CD14-positive monocyte (primary cell): ENCODE data around the gene TCTN1. TPM values are rescaled to one million over a fixed set of nuclear protein-coding genes. Genes with fewer than 3 reads are reported as not detected.

Source experiments
- DNase-seq, 3 donors: peaks; one replicate each; pipeline ENCODE4 v3.0.0-alpha.2; 2011 to 2022
- H2AFZ ChIP-seq: 2 replicates; pipeline ENCODE4 v1.6.0; 2012; ENCODE audit warnings: mild to moderate bottlenecking, low read depth, low read length, inconsistent platforms; ENCODE audit not compliant: insufficient read depth, poor library complexity, severe bottlenecking
- H3K27ac ChIP-seq, 2 donors: 1 replicate in 1 of 2; 2 replicates in 1 of 2; pipeline ENCODE4 v1.5.1; 2012 to 2013; ENCODE audit warnings: low read length in 2 of 2, control low read depth in 1 of 2, inconsistent platforms in 1 of 2, low read depth in 1 of 2, mild to moderate bottlenecking in 1 of 2
- H3K27me3 ChIP-seq, 2 donors: one replicate each; pipeline versions ENCODE4 v1.6.0 to v1.6.1; 2011 to 2013; ENCODE audit warnings: low read length in 2 of 2; ENCODE audit not compliant: control insufficient read depth in 2 of 2, insufficient read depth in 2 of 2
- H3K36me3 ChIP-seq, 2 donors: replicated peaks in 1 of 2; 1 replicate in 1 of 2; 2 replicates in 1 of 2; pipeline versions ENCODE4 v1.5.1 to v1.6.1; 2012 to 2013; ENCODE audit warnings: low read length in 2 of 2, control low read depth in 1 of 2, inconsistent platforms in 1 of 2, mild to moderate bottlenecking in 1 of 2; ENCODE audit not compliant: insufficient read depth in 2 of 2, control insufficient read depth in 1 of 2
- H3K4me1 ChIP-seq, 2 donors: 1 replicate in 1 of 2; 2 replicates in 1 of 2; pipeline versions ENCODE4 v1.5.1 to v1.6.1; 2012 to 2013; ENCODE audit warnings: low read length in 2 of 2, control low read depth in 1 of 2, inconsistent platforms in 1 of 2, mild to moderate bottlenecking in 1 of 2, moderate library complexity in 1 of 2; ENCODE audit not compliant: insufficient read depth in 2 of 2, control insufficient read depth in 1 of 2
- H3K4me2 ChIP-seq: replicated peaks from 2 replicates; pipeline ENCODE3; 2012; ENCODE audit warnings: low read length, moderate library complexity, mild to moderate bottlenecking; ENCODE audit not compliant: poor library complexity, severe bottlenecking; ENCODE audit errors: extremely low read depth
- H3K4me3 ChIP-seq, 3 experiments: fragments of 200-600 bp in 1 of 3; sonication (generic) in 1 of 3; replicated peaks in 1 of 3; 1 replicate in 2 of 3; 2 replicates in 1 of 3; pipeline ENCODE4 v1.5.1; 2011 to 2013; ENCODE audit warnings: low read length in 3 of 3, mild to moderate bottlenecking in 3 of 3, control low read depth in 2 of 3, low read depth in 2 of 3, inconsistent platforms in 1 of 3, moderate library complexity in 1 of 3
- H3K79me2 ChIP-seq: 2 replicates; pipeline ENCODE4 v1.6.0; 2012; ENCODE audit warnings: mild to moderate bottlenecking, control low read depth, inconsistent platforms, low read length, moderate library complexity; ENCODE audit not compliant: insufficient read depth
- H3K9ac ChIP-seq: 2 replicates; pipeline ENCODE4 v1.6.0; 2017; ENCODE audit warnings: low read length, mild to moderate bottlenecking; ENCODE audit not compliant: insufficient read depth, poor library complexity, severe bottlenecking
- H3K9me3 ChIP-seq, 2 donors: replicated peaks in 1 of 2; 1 replicate in 1 of 2; 2 replicates in 1 of 2; pipeline versions ENCODE4 v1.5.1 to v1.6.1; 2012 to 2013; ENCODE audit warnings: low read length in 2 of 2, control low read depth in 1 of 2; ENCODE audit not compliant: control insufficient read depth in 1 of 2, insufficient read depth in 1 of 2
- H4K20me1 ChIP-seq: 2 replicates; pipeline ENCODE4 v1.6.0; 2012; ENCODE audit warnings: mild to moderate bottlenecking, low read length, control low read depth, moderate library complexity; ENCODE audit not compliant: insufficient read depth
- H3K27ac Mint-ChIP-seq, 7 donors: one replicate each; pipeline ENCODE4 v1.8.0; 2020; ENCODE audit warnings: mild to moderate bottlenecking in 7 of 7, mixed read lengths in 7 of 7, moderate library complexity in 6 of 7, inconsistent platforms in 2 of 7
- H3K27me3 Mint-ChIP-seq, 3 donors: one replicate each; pipeline ENCODE4 v1.8.0; 2021 to 2022; ENCODE audit warnings: low read depth in 3 of 3, mild to moderate bottlenecking in 3 of 3, mixed read lengths in 3 of 3, moderate library complexity in 3 of 3, inconsistent platforms in 1 of 3
- H3K36me3 Mint-ChIP-seq, 2 donors: one replicate each; pipeline ENCODE4 v1.8.0; 2020; ENCODE audit warnings: mixed read lengths in 2 of 2, inconsistent platforms in 1 of 2, mild to moderate bottlenecking in 1 of 2
- H3K4me1 Mint-ChIP-seq: one replicate; pipeline ENCODE4 v1.8.0; 2020; ENCODE audit warnings: mild to moderate bottlenecking, mixed read lengths
- H3K4me3 Mint-ChIP-seq, 2 donors: one replicate each; pipeline ENCODE4 v1.8.0; 2020; ENCODE audit warnings: mild to moderate bottlenecking in 2 of 2, mixed read lengths in 2 of 2, moderate library complexity in 1 of 2
- H3K9me3 Mint-ChIP-seq, 7 donors: one replicate each; pipeline ENCODE4 v1.8.0; 2020 to 2022; ENCODE audit warnings: mixed read lengths in 7 of 7, mild to moderate bottlenecking in 6 of 7, moderate library complexity in 6 of 7, inconsistent platforms in 2 of 7
- WGBS: methylation state at CpG from one replicate; pipeline ENCODE4 v1.1.5; 2013; ENCODE audit warnings: missing lambda C conversion rate; ENCODE audit not compliant: insufficient coverage; 5-methylcytosine and 5-hydroxymethylcytosine counted together
- intact Hi-C, 2 donors: fragments of 100-400 bp; cut with micrococcal nuclease; formaldehyde crosslinking; loops; one replicate each; pipeline versions ENCODE4 v1.15.0 to v1.15.1; 2023
- polyA plus RNA-seq, 3 donors: library from polyadenylated mRNA; depleted of rRNA in 1 of 3; unstranded in 2 of 3; stranded (reverse) in 1 of 3; fragments of 300-500 nt in 2 of 3; fragments of >200 nt in 1 of 3; fragmentation: Illumina TruSeq in 2 of 3; gene quantifications; 1 replicate in 2 of 3; 2 replicates in 1 of 3; pipeline ENCODE4 v1.2.3, GENCODE V29; 2012 to 2021
- small RNA-seq: library from RNA; depleted of rRNA; stranded (forward); fragments of <200 nt; gene quantifications from one replicate; pipeline ENCODE3, GENCODE V24; 2012; ENCODE audit warnings: low read depth; ENCODE audit not compliant: insufficient read length
- TF ChIP-seq, protein P1 (sequence below): fragments of 200-600 bp; IDR thresholded peaks from one replicate; pipeline ENCODE4 v1.8.0; 2022; ENCODE audit warnings: antibody characterized with exemption, mild to moderate bottlenecking

The TCTN1 gene
- polyA plus RNA-seq, 3 donors = 4.0 to 6.1 (median 4.5) TPM

GRCh38 chr12:110698171-110698902 lies 84.4 kb downstream of the TCTN1 start:
- intact Hi-C loops = loop anchor here in 1 of 2 donors (5.0 to 10.0 kb wide), 2 partner anchors 91 to 144 kb away; no protein-coding TSS in a partner anchor
- peak overlapping the region; percentile 48 for H2AFZ ChIP-seq
- no peaks in the 10 kb centered on the region for H3K9me3 ChIP-seq
- Mint-ChIP-seq H3K9me3 (peaks cover 0 to 3% (median 0%) of the 10 kb centered on the region in 7 donors), H3K36me3 (peaks cover 0 to 3% of the 10 kb centered on the region in 2 donors), H3K27ac (peak overlapping the region; percentile 88 to 95 (median 93)), H3K4me3 (peak overlapping the region; percentile 76 to 87), H3K4me1 (peaks cover 63% of the 10 kb centered on the region), H3K27me3 (peaks cover 0 to 3% (median 2%) of the 10 kb centered on the region in 3 donors)
- WGBS = 2% methylated on average over 13 of the region's 20 CpGs
- peak overlapping the region; percentile 62 to 90 for H3K27ac ChIP-seq
- H3K27me3 ChIP-seq = no peaks in the 10 kb centered on the region
- peaks cover 17% of the 10 kb centered on the region for H3K79me2 ChIP-seq
- no peaks in the 10 kb centered on the region for H4K20me1 ChIP-seq
- TF ChIP-seq, protein P1, sequence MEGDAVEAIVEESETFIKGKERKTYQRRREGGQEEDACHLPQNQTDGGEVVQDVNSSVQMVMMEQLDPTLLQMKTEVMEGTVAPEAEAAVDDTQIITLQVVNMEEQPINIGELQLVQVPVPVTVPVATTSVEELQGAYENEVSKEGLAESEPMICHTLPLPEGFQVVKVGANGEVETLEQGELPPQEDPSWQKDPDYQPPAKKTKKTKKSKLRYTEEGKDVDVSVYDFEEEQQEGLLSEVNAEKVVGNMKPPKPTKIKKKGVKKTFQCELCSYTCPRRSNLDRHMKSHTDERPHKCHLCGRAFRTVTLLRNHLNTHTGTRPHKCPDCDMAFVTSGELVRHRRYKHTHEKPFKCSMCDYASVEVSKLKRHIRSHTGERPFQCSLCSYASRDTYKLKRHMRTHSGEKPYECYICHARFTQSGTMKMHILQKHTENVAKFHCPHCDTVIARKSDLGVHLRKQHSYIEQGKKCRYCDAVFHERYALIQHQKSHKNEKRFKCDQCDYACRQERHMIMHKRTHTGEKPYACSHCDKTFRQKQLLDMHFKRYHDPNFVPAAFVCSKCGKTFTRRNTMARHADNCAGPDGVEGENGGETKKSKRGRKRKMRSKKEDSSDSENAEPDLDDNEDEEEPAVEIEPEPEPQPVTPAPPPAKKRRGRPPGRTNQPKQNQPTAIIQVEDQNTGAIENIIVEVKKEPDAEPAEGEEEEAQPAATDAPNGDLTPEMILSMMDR = peak; percentile 87
- H3K4me3 ChIP-seq = peak overlapping the region; percentile 10 to 72 (median 23)
- DNase-seq = peak; percentile 85 to 96 (median 91)
- H3K36me3 ChIP-seq = no peaks in the 10 kb centered on the region
- H3K9ac ChIP-seq = peak overlapping the region; percentile 42
- peaks cover 62 to 63% of the 10 kb centered on the region in 2 donors for H3K4me1 ChIP-seq
- peak overlapping the region; percentile 71 for H3K4me2 ChIP-seq

Small RNA genes lying within 50 kb of the gene (small RNA-seq; reads per million reads assigned to genes)
- gene RN7SL387P = not detected

Other genes with a start within 250 kb of the TCTN1 start
- gene ANAPC7, start 210.4 kb upstream of the TCTN1 start, polyA plus RNA-seq = 10 to 100 TPM; 12.9 to 41.6 (median 17.2) TPM
- 1,000 to 10,000 TPM in 2 of 3 donors, 100 to 1,000 TPM in 1; 133 to 1,727 (median 1,716) TPM for gene ARPC3, start 163.8 kb upstream of the TCTN1 start, polyA plus RNA-seq
- gene GPN3, start 145.9 kb upstream of the TCTN1 start, polyA plus RNA-seq = 10 to 100 TPM in 2 of 3 donors, 1 to 10 TPM in 1; 7.3 to 52.4 (median 25.3) TPM
- gene FAM216A, start 145.3 kb upstream of the TCTN1 start, polyA plus RNA-seq = 10 to 100 TPM in 1 of 3 donors, 1 to 10 TPM in 2; 5.1 to 10.9 (median 6.2) TPM
- gene VPS29, start 112.0 kb upstream of the TCTN1 start, polyA plus RNA-seq = 100 to 1,000 TPM; 224 to 409 (median 342) TPM
- 1 to 10 TPM; 1.1 to 3.0 (median 1.3) TPM for gene RAD9B, start 111.8 kb upstream of the TCTN1 start, polyA plus RNA-seq
- gene PPTC7, start 30.8 kb upstream of the TCTN1 start, polyA plus RNA-seq = 10 to 100 TPM; 11.6 to 36.5 (median 15.1) TPM
- gene HVCN1, start 75.0 kb downstream of the TCTN1 start, polyA plus RNA-seq = 100 to 1,000 TPM; 119 to 167 (median 121) TPM
- 100 to 1,000 TPM in 2 of 3 donors, 10 to 100 TPM in 1; 63.2 to 139 (median 128) TPM for gene PPP1CC, start 128.8 kb downstream of the TCTN1 start, polyA plus RNA-seq
- gene CCDC63, start 232.9 kb downstream of the TCTN1 start, polyA plus RNA-seq = under 1 TPM in 1 of 3 donors, not detected in 2; 0.22 TPM